Keratinocyte (primary cell): ENCODE results near the gene CAMK2D.

ENCODE experiments used
- EZH2 ChIP-seq: IDR thresholded peaks from one replicate; pipeline ENCODE4 v1.6.1; 2012; ENCODE audit warnings: inconsistent platforms, mild to moderate bottlenecking, low read length, moderate library complexity
- TF ChIP-seq, protein P1 (sequence below), 3 experiments: IDR thresholded peaks in 1 of 3; conservative IDR thresholded peaks in 1 of 3; optimal IDR thresholded peaks in 1 of 3; 2 replicates in 2 of 3; 3 replicates in 1 of 3; pipeline versions ENCODE3 to v1.5.1; 2011; ENCODE audit warnings: low read length in 3 of 3, mild to moderate bottlenecking in 3 of 3, moderate library complexity in 2 of 3, control low read depth in 1 of 3, inconsistent platforms in 1 of 3; ENCODE audit not compliant: insufficient read depth in 2 of 3; ENCODE audit errors: extremely low read depth in 1 of 3

- TF ChIP-seq, protein P1, sequence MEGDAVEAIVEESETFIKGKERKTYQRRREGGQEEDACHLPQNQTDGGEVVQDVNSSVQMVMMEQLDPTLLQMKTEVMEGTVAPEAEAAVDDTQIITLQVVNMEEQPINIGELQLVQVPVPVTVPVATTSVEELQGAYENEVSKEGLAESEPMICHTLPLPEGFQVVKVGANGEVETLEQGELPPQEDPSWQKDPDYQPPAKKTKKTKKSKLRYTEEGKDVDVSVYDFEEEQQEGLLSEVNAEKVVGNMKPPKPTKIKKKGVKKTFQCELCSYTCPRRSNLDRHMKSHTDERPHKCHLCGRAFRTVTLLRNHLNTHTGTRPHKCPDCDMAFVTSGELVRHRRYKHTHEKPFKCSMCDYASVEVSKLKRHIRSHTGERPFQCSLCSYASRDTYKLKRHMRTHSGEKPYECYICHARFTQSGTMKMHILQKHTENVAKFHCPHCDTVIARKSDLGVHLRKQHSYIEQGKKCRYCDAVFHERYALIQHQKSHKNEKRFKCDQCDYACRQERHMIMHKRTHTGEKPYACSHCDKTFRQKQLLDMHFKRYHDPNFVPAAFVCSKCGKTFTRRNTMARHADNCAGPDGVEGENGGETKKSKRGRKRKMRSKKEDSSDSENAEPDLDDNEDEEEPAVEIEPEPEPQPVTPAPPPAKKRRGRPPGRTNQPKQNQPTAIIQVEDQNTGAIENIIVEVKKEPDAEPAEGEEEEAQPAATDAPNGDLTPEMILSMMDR (optimal IDR thresholded peaks at IDR 0.05 in 1 of 3, IDR thresholded peaks at IDR 0.05 in 1 of 3, conservative IDR thresholded peaks at IDR 0.05 in 1 of 3; ENCODE audit: extremely low read depth in 1 of 3, insufficient read depth in 2 of 3, low read length in 3 of 3) = no peak
- no peak for TF ChIP-seq EZH2
Measured at GRCh38 chr4:113708250-113708649, 53.3 kb downstream of the CAMK2D start.
